SK-N-DZ (cell line): Measurements from ENCODE around the gene HOXD1. TPM values are rescaled to one million over a fixed set of nuclear protein-coding genes. Genes with fewer than 3 reads are reported as not detected.
A peak's percentile ranks its signal among the peaks of the same experiment; 100 is the strongest.

Experiments
- DNase-seq: peaks from one replicate; pipeline ENCODE4 v3.0.0-alpha.2; 2015; ENCODE audit warnings: low spot score
- polyA plus RNA-seq, 2 experiments: library from polyadenylated mRNA; depleted of rRNA; stranded (reverse); fragments of >200 nt; gene quantifications; 2 replicates each; pipeline ENCODE4 v1.2.3, GENCODE V29; 2014

Gene HOXD1
- polyA plus RNA-seq (2014; cell fraction: cytosol; rRNA removed): 0.66 and 1.1 TPM in 2 replicates
- polyA plus RNA-seq (2014; cell fraction: nucleus; rRNA removed): 2.0 and 2.8 TPM in 2 replicates

DNA sequence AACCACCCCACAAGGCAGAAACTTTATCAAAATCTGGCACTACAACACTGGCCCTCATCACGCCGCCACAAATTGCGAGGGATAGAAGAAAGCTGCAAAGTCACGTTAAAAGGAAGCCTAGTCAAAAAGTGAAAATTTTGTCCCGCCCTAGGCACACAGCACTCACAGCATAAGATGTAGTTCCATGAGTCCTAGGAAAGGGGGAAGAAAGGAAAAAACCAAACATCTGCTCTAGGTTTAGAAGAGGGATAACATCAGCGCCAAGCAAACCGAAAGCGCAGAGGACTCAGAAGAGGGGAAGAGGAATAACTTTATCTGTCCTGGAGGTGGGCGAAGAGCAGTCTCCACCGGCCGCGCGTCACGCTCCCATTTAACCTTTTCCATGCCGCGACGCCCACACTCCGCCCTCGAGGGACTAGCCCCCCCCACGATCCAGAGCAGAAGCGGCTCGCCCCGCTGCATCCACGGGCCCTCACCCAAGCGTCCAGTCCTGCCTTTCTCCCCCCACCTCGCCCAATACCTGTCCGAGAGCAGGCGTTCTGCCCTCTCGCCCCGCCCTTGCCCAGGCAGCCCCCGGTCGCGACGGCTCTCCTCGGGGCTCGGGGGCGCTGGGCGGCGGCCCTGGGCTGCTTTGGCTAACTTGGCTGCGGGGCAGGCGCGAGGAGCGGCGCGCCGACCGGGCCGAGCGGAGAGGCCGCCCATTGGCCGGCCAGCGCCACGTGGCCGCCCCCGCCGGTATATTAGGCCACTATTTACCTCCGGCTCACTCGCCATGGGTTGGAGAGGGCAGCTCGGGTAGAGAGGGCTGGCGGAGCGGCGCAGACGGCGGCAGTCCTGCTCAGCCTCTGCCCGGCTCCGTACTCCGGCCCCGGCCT is at the start of gene HOXD1:
TSS of gene HOXD1 (plus strand) at position 770 of the 875 bp plus-strand sequence. CDS start 134 bp downstream, outside the sequence.
- DNase-seq: peak; percentile 64

DNA sequence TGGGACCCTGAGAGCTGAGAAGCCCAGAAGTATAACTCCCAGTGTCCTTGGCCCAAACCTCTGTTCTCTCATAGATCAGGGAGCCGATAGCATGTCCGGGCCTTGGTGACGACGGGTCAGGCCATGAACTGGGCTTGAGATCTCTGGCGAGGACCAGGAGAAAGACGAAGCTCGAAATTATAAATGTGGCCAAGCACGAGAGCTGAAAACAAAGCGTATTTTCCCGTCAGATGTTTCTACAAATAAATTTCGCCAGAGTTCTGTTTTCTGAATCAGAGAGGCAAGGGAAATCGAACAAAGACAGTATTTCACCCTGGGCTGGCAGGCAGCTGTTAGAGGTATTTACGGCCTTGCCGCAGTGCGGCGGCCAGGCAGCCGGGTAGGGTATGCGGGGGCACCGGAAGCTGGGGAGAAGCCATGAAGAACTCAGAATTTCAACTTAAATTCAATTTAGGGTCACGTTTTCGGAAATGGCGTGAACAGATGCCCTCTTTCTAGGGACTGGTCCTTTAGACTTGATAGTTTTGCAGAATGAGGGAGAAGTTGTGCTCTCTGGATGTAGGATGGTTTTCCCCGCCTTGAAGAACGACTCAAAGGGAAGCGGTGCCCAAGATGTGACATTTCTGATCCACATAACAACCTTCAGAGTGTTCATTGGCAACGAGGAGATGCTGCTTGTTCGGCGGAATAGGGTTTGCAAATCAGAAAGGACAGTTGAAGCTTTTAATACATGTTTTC is 49.4 kb upstream of the HOXD1 start:
- no peak for DNase-seq

- no peak for DNase-seq
Measured at GRCh38 chr2:176139661-176140512, 48.6 kb upstream of the HOXD1 start.

- no peak for DNase-seq
Measured at GRCh38 chr2:176140513-176141317, 47.8 kb upstream of the HOXD1 start.

DNA sequence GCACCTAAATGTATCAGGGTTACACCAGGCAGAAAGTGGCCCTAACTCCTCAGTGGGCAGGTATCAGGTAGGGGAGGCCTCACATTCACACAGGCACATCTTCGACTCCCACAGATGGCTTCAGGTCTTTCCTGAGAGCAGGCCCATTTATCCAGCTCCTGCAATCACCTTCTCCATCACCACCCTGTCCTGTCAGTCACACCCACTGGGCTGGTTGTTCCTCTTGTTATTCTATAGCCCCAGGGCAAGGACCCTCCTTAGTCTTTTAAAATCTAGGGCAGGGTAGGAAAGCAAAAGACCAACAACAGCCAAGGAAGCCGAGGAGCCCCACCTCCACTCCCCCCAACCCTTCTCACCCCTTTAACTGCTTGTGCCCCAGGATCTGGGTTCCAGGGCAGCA is 46.2 kb upstream of the HOXD1 start:
- DNase-seq: no peak

DNA sequence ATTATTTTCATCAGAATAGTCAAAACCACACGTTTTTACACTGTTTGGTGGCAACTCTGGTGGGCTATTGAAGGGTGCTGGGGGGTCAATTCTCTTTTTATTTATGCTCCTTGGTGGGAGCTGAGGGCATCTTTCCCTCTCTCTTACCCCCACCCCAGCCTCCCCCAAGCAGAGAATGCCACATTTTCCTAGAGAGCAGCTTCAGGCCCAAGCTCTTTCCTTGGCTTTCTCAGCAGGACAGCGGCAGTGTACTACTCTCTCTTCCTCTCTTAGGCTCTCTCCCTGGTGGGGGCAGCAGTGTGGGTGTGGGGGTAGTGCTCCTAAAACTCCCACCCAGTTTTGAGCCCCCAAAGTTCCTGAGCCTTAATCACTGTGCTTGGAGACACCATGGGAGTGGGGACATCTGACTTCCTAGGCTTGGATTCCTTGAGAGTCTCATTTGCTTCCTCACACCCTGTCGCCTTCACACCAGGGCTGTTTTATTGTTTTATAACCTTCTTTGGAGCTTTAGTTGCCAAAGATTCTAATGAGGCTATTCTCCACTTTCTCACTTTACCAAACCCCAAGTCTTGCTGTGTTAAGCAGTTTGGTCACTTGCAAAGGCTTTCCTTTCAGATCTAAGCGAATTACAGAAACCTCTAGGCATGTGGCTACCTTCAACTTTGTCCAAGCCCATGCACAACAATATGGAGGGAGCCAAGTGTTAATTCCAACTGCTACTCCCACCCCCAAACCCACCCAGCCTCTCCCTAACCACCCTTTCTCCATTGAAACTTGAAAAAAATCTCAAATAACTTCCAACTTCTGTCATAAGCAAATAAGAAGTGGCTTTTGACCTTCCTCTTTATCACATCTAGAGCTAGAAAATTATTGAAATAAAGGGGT is 43.1 kb upstream of the HOXD1 start:
- DNase-seq: no peak

- DNase-seq: peak; percentile 62
Measured at GRCh38 chr2:176146101-176146500, 42.4 kb upstream of the HOXD1 start.

DNA sequence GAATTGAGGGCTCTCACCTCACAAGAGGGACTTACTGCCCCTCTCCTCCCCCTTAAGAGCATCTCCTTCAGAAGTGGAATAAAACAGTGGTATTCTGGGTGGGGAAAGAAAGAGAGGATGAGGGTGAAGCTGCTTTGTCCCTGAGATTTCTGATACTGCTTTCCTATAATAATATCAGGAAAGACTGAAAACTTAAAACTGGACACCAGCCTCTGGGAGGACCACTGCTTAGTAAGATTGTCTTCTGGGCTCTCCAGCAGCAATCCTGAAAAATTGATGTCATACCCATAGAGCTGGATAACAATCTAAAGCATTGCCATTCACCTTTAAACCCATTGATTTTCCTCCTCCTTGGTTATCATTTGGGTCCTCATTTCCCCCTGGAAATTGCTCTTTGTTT is 41.8 kb upstream of the HOXD1 start:
- no peak for DNase-seq

- DNase-seq: no peak
Measured at GRCh38 chr2:176147210-176147799, 41.2 kb upstream of the HOXD1 start.

GRCh38 chr2:176147800-176148496 is 40.5 kb upstream of the HOXD1 start:
- DNase-seq: no peak

GRCh38 chr2:176148751-176149421 is 39.6 kb upstream of the HOXD1 start:
- no peak for DNase-seq

DNA sequence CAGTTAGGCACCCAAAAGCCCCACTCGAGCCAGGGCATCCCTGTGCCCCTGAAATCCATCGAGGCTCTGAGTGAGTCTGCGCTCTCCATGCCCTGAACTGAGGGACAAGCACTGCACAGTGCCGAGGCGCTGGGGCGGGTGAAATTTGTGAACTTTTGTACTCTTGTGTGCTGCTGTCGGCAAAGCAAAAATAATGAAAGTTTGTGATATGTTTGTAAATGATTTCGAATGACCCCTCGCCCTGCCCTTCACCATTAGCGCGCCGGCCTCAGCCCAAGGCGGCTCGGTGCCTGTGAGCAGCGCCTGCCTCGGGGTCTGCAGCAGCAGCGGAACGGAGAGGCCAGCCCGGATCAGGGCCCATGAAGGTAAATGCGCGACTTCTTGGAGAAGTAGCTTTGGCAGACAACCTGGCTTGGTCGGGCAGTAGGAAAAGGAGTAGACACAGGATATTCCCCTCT is 39.0 kb upstream of the HOXD1 start:
- DNase-seq: no peak

GRCh38 chr2:176149939-176150583 is 38.4 kb upstream of the HOXD1 start:
- no peak for DNase-seq

- DNase-seq: no peak
Measured at GRCh38 chr2:176150584-176151441, 37.7 kb upstream of the HOXD1 start.

DNA sequence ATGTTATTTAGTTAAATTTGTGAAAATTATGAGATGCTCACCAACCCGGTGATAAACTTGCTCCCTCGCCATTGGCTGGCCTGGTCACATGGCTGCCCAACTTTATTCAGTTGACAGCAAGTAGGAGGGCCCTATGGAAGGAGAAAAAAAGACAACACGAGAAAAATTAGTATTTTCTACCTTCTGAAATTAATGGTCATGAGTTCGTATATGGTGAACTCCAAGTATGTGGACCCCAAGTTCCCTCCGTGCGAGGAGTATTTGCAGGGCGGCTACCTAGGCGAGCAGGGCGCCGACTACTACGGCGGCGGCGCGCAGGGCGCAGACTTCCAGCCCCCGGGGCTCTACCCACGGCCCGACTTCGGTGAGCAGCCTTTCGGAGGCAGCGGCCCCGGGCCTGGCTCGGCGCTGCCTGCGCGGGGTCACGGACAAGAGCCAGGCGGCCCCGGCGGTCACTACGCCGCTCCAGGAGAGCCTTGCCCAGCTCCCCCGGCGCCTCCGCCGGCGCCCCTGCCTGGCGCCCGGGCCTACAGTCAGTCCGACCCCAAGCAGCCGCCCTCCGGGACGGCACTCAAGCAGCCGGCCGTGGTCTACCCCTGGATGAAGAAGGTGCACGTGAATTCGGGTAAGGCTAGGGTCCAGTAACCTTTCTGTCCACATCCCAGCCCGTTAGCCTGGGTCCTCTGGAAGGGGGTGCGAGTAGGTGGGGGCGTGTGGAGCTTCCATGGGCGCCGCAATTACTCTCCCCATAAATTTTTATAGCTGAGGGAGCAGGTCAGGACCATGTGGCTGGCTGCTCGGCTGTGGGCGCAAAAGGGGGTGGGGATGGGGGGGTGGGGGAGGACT is 36.8 kb upstream of the HOXD1 start, which contains the start of gene HOXD4:
TSS of gene HOXD4 (plus strand) at position 109 of the 846 bp plus-strand sequence. CDS start at position 193, 84 bp downstream.
- DNase-seq: no peak
